GM18870 (cell line): ENCODE measurements around the gene SEC22C.

Source experiments
- ATAC-seq: cut with Tn5 transposase; IDR thresholded peaks from one replicate; pipeline ENCODE4 v1.9.1; 2021; ENCODE audit warnings: moderate library complexity; ENCODE audit not compliant: unreplicated experiment

Gene SEC22C

DNA sequence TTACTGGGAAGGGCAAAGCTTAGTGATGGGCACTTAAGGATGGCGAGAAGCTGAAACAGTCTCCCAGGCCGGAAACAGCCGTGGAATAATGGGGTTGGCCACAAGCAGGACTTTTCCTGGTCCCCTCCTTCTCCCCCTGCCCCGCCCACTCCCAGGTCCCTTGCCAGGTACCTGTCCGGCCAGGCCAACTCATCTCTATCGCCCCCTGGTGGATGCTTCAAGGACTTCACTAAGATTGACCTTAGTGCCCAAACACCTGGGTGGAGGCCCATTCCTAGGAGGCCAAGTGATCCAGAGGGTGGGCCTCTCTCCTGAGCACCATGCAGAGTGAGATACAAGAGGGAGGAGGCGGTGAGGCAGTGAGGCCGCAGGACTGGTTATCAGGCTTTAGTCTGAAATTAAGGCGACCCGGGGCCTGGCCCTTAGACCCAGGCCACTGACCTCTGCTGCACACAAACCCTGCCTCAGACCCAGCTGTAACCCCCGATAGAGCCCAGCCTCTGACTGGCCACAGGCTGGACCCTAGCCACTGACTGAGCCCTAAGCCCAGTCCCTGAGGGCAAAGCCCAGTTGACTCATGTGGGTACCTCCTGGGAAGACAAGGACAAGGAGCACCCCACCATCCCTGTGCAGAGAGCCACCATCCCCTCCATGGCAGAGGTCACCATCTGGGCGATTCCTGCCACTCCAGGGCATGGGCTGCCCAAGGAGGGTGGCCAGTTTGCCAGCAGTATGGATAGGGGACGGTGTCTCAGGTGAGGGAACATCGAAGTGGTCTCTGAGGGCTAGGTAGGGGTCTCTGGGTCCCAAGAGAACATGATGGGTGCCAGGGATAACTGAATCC lies 41.7 kb downstream of the SEC22C start:
- no peak for ATAC-seq

DNA sequence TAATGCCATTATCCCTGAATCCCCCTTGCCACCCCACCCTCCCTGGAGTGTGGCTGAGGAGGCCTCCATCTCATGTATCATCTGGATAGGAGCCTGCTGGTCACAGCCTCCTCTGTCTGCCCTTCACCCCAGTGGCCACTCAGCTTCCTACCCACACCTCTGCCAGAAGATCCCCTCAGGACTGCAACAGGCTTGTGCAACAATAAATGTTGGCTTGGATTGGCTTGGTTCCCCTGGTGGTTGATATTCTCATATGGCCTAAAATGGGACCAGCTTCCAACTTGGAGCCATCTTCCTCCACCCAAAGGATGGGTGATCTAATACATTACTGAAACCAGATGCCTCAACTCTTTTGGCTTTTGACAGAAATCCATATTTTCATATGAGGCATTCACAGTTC lies 44.4 kb downstream of the SEC22C start:
- ATAC-seq = no peak

DNA sequence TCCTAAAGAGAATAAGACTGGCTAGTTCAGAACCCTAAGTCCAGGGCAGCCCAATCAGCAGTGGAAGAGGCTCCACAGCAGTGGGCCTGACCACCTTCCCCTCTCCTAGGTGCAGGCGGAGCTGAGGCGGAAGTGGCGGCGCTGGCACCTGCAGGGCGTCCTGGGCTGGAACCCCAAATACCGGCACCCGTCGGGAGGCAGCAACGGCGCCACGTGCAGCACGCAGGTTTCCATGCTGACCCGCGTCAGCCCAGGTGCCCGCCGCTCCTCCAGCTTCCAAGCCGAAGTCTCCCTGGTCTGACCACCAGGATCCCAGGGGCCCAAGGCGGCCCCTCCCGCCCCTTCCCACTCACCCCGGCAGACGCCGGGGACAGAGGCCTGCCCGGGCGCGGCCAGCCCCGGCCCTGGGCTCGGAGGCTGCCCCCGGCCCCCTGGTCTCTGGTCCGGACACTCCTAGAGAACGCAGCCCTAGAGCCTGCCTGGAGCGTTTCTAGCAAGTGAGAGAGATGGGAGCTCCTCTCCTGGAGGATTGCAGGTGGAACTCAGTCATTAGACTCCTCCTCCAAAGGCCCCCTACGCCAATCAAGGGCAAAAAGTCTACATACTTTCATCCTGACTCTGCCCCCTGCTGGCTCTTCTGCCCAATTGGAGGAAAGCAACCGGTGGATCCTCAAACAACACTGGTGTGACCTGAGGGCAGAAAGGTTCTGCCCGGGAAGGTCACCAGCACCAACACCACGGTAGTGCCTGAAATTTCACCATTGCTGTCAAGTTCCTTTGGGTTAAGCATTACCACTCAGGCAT lies 45.6 kb downstream of the SEC22C start:
- ATAC-seq = no peak

DNA sequence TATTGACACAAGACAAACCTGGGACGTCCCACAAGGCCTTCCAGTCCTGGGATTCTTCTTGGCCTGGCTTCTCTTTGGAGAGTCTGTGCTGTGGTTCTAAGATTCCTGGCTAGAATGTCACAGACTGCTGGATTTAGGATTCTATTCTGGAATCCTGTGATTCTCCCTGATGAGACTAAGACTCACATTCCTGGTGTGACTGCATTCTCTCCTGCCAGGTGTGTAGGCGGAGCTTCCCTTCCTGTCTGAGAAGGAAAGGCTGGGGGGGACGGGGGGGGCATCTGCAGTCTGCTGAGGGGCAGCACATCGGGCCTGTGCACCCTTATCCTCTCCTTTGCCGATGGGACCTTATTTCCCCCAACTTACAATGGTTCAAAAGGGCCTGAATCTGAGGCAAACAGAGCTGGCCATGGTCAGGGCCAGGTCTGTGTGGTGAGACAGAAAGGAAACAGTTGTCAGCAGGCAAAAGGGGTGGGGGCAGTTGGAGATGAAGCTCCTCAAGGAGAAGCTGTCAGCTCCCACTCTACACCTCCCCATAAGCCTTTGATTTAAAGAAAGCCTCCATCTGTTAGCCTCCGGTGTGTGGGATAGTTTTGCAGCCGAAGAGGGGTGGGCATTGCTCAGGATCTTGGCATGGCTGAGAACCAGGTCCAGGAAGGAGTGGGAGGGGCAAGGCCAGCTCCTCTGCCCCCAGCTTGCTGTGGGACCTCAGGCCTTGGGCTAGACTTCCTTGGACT lies 48.4 kb downstream of the SEC22C start:
- no peak for ATAC-seq

DNA sequence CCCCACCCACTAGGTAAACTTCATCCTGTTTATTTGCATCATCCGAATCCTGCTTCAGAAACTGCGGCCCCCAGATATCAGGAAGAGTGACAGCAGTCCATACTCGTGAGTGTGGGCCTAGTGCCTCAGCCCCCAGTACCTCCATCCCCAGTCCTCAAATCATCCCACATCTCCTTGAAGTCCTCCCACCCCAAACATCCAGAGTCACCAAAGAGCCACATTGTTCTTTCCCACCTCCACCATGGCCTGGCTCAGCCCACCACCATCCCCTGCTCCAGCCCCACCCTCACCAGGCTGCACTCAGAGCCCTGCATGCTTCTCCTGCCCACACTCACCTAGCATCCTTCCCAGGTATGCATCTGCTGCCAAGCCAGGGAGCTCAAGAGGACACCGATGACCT lies 49.5 kb downstream of the SEC22C start:
- no peak for ATAC-seq

DNA sequence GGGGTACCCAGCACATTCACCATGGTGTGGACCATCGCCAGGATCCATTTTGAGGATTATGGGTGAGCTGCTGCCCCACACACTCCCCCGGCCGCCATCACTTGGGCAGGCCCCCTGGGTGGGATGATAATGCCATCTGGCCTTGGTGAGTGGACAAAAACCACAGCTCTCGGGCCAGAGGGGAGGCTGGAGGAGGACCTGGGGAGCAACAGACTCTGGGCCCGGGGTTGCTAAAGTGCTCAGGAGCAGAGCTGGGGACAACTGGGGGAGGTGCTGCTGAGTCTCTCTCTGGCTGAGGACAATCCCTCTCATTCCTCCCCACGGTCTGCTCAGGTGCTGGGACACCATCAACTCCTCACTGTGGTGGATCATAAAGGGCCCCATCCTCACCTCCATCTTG lies 50.3 kb downstream of the SEC22C start:
- ATAC-seq = no peak

DNA sequence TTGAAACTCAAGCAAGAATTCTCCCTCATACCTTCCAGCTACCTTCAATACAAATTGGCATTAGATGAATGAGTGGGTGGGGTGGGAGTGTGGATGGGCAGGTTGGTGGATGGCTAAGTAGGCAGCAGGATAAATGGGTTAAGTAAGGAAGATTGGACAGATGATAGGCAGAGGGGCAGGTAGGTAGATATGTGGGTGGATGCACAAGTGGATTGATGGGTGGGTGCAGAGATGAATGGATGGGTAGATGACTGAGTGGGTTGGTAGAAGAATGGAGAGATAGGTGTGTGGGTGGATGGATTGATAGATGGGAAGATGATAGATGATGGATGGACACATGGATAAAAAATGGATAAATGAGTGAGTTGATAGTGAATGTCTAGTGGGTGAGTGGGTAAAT lies 51.7 kb downstream of the SEC22C start:
- no peak for ATAC-seq

DNA sequence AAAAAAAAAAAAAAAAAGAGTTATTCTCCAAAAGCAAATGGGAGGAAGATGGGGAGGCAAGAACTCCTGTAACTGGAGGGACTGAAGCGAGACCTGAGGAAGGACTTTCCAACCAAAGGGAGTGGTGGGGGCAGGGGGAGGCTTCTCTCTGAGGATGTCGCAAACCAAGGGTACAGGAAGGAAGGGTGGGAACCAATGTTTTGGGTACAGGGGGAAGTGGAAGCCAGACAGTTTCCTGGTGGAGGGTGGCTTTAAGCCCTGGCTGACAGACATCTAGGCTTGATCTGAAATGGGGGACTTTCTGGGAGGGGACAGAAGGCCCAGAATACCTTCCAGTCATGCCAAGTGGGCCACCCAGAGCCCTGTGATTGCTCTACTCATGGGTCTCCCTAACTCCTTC lies 52.3 kb downstream of the SEC22C start:
- no peak for ATAC-seq

DNA sequence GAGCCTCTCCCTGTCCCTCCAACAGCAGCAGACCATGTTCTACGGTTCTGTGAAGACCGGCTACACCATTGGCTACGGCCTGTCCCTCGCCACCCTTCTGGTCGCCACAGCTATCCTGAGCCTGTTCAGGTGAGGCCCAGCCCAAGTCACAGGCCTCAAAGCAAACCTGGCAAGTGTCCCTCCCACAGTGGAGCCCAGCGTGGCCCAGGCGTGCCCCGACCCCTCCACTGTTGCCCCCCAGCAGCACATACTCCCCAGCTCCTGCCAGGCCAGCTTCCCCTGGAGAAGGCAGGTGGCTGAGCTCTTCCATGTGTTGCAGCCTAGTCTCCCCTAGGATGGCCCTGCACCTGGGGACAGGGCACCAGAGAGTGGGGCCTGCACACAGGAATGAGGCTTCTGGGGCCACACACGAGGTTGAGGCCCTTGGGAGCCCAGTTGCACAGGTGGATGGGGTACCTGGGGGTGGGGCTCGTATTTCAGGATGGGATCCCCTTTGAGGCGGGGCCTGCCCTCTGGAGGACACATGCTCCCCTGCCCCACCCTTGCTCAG lies 54.3 kb downstream of the SEC22C start:
- ATAC-seq = no peak

DNA sequence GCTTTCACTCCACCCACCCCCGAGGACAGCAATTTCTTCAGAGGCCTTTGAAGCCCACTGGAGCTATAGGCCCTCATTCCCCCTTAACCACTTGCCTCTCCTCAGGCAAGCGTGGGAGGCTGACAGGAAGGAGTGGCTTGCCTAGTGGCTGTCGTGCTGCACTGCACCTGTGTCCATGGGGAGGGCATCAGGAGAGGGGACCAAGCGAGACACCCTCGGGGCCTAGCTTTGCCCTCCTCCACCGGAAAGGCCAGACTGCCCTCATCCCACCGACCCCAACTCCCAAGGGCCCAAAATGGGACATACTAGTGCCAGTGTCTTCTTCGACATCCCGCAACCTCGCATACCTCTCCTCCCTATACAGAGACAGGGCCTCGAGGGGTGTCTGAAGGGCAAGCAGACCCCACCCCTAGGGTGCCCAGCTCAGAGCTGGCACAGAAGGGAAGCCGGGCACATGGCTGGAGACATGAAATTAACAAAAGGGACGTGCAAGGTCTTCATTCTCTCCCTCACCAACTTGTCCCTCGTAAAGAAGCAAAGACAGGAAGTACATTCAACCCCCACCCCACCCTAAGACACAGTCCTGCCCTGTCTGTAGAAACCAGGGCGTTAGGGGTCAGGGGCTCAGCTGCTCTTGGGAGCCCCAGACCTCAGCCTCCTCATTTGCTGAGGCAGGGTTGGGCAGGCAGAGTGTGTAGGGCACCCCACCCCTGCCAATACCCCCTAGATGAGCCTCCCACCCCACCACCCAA lies 55.0 kb downstream of the SEC22C start:
- ATAC-seq = no peak

DNA sequence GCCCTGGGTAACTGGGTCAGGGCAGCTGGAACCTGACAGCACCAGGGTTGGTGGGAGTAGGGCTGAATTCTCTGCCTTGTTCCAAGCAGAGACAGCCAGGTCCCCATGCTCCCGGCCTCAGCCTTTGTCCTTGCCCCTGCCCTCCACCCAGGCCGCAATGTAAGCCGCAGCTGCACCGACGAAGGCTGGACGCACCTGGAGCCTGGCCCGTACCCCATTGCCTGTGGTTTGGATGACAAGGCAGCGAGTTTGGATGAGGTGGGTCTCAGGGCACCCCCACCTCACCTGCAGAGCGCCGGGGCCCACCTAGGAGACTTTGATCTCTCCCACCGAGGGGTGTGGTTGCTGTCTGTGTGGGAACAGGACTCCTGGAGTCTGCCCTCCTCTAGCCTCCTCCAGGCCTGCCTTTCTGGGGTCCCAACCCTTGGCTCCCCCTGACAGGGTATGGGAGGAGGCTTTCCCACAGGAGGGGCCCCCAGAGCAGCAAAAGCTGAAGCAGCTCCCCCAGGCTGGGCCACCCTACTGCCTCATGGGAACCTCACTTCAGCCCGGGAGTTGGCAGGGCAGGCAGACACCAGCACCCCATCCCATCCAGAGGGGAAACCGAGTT lies 55.9 kb downstream of the SEC22C start:
- no peak for ATAC-seq

DNA sequence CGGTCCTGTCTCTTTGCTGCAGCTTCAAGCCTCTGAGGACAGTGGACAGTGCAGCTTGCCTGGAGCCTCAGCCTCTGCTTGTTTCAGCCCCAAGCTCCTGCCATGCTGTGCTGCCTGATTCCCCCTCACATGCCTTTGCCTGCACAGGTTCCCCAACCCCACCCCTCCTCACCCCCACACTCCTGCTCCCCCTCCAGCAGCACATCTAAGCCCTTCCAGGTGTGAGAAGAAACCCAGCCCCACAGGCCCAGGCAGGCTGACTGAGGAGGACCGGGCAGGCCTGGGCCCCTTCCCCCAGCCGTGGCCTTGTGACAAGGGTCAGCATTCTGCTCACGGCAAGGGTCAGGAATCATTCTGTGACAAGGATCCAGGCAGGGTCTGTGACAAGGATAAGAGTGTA lies 56.6 kb downstream of the SEC22C start:
- ATAC-seq = no peak

DNA sequence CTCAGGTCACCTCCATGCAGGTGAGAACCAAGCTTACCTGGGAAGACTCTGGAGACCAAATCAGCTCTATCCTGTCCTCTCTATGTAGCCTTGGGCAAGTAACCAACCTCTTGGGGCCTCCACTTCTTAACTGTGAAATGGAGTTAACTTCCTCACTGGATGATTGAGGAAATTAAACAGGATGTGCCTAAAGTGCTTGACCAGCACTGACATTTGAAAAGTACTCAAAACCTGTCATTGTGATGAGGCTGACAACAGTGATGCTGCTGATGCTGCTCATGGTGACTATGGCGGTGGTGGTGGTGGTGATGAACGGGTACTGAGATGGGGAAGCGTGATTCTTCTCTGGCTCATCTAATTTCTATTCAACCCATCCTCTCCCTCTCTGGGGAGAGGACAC lies 57.0 kb downstream of the SEC22C start:
- ATAC-seq = no peak

DNA sequence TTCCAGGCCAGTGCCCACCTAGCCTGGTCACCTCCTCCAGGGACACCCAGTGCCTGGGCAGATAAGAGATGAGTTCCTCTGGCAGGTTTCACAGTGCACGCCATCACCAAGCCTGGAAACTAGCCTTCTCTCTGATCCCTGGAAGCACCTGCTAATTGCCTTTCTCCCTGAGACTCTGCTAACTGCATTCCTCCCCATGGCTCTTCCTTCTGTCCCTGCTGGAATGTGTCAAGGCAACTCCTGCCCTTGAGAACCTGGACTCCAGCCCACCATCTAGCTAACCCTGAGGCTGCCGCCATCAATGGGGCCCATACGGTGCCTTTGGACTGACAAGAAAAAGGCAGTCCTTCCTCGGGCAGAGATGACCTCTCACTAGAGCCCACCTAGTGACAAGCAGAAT lies 60.9 kb downstream of the SEC22C start:
- no peak for ATAC-seq

DNA sequence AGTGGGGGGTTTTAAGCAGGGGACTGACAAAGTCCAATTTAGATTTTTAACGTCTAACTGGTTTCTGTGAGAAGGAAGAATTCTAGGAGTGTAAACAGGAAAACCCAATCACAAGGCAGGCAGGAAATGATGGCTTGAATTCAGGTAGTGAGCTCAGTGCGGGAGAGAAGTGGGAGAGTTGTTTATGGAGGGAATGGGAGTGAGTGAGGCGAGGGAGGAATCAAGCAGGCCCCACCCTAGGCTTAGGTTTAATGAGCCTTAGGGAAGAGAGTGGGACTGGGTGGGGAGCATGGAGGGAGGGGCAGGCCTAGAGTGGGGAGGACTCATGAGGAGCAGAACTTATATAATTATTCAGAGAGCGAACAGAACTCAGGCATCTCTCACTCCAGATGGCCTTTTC lies 61.4 kb downstream of the SEC22C start:
- no peak for ATAC-seq

DNA sequence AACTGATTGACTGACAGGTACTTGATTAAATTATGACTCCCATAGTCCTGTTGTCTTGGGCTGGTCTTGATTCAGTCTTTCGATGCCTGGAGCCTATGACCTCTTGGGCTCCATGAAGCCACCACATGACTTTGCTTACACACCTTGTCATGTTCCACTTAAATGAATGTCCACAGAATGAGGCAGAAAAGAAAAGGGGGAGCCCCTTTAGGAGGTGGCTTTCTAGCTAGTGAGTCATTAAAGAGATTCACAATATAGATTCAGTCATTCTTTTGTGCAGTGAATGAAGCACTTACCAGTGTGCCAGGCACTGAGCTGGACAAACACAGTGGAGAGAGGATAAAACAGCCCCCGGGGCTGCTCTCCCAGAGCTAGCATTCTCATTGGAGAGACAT lies 62.2 kb downstream of the SEC22C start:
- ATAC-seq = no peak

DNA sequence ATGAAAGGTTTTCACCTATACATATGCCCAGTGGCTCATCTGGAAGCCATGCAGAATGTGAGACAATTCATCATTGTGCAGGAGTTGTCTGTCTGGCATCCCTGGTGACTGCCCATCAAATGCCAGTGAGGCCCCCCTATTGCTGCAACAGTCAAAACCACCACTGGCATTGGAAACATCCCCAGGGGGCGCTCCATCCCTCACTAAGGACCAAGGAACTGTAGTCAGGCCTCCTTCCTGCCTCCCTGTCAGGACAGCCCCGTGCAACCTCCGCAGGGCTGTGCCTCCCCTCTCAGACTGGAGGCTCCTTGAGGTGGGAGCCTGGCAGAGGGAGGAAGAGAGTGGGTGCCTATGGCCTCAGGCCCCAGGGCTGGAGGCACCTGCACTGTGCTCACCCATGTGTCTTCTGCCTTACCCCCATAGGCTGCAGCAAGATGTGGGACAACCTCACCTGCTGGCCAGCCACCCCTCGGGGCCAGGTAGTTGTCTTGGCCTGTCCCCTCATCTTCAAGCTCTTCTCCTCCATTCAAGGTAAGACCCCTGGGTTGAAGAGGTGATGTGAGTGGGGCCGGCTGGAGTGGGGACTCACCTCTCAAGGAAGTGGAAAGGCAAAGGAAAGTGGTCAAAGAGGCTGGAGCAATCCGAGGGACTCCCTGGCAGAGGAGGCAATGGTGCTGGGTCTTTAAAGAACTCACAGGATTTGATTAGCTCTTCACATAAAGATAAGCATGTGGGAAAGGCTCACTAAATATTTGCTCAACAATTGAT lies 62.8 kb downstream of the SEC22C start:
- ATAC-seq = no peak

DNA sequence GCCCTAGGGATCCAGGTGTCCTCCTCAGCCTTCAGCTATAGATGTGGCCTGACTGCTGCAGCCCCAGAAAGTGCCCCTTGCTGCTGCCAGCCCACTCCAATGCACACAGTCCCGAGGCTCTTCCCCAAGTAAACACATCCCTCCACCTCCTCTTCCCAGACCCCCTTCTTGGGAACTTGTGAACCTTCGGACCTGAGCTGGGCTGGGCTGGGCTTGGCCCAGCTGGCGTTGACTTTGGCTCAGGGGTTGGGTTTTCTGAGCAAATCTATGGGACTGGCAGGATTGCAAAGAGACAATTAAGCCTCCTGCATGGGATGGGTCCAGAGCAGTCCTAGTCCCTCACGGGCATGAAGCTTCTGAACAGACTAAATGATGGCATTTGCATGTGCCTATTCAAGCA lies 64.7 kb downstream of the SEC22C start:
- ATAC-seq = no peak

DNA sequence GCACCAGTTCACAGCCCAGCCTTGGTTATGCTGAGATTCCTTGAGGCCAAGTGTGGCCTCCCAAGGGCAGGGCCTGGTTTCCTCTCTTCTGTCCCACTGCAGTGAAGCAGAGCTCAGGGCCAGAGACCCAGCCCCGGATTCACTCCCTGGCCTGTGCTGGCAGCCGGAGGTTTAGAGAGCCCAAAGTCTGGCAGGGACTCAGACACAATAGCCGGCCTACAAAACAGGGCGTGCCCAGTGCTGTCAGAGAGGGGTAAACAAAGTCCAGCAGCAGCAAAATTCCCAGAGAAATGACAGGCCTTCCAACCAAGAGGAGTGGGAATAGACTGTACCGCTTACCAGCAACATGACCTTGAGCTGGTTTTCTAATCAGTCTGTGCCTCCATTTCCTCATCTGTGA lies 65.3 kb downstream of the SEC22C start:
- no peak for ATAC-seq

DNA sequence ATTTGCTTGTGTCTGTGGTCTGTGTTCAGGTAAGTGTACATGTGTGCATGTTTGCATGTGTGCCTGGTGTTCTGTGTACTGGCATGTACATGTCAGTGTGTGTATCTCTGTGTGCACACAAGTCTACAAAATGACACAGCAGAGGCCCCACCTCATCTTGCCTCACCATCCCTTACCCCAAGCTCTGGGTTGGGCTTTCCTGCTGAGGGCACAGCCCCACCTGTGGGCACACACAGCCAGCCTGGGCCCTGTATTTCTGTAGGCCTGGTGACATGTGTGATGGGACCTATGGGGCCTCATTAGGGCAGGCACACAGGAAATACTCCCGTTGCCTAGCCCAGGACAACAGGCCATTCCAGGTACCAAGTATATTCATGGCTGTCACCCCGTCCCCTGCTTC lies 65.8 kb downstream of the SEC22C start:
- no peak for ATAC-seq
